EL (cell line): Measurements from ENCODE around the gene SMARCC2.

Experiments used
- DNase-seq: peaks from one replicate; pipeline ENCODE4 v3.0.0-alpha.2; 2016

Gene SMARCC2

DNA sequence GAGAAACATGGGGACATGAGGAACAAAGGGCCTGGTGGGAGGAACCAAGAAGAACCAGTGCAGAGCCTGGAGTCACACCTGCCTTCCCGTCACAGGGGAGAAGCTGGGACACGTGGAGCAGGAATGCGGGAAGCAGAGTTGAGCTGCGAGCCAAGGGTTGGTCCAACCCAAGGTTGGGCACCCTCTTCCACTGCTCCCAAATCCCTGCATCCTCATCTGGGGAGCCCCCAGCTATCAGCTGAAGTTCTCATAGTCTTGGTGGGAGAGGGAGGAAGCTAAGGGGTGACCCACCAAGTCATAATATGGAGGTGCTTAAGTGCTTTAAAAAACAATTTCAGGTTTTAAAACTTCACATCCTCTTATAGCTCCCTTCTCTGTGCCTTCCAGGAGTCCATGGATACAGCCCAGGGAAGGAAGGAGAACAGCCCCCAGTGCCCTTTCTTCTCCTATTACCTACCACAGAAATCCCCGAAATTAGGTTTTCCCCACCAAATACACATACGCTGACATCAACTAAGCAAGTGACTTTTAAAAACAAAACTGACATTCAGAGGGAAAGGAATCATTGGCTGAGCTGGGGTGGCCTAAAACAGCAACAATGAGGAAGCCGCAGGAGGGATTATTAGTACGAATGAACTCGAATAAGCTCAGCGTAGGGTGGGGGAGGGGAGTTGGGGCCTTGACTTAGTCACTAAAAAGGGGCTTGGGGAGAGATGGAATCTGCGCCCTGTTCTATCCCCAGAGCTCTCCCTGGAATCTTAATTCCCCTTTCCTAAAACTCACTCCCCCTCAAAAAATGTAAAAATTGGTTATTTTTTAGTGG, 26.6 kb downstream of the SMARCC2 start:
- DNase-seq: peak; percentile 33

DNA sequence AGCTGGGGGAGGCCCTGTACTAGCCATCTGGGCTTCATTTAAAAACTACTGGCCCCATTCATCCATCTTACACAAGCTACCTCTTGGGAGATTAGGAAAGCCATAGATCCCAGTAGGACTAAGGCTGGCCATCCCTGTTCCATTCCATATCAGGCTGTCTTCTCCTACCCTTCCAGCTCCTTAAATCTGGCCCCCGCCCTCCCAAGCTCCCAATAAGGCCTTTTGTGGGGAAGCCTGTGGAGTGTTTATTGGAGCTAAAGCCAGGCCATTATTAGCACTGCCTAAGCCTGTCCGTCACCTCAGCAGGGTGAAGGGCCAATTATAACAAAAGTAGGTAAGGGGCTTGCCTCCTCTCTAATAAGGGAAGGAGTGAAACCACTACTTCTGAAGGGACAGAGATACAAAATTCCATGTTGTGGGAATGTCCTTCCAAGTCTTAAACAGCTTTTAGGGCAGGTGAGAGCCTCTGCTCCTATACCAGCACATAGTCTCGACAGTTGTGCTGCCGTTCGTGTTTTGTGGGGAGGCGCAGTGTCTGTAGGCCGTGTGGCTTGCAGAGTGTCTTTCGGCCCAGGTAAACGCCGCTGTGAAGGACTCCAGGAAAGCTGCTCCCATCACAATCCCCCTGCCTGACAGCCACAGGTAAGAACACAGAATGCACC, 27.5 kb downstream of the SMARCC2 start:
- DNase-seq: peak; percentile 23

DNA sequence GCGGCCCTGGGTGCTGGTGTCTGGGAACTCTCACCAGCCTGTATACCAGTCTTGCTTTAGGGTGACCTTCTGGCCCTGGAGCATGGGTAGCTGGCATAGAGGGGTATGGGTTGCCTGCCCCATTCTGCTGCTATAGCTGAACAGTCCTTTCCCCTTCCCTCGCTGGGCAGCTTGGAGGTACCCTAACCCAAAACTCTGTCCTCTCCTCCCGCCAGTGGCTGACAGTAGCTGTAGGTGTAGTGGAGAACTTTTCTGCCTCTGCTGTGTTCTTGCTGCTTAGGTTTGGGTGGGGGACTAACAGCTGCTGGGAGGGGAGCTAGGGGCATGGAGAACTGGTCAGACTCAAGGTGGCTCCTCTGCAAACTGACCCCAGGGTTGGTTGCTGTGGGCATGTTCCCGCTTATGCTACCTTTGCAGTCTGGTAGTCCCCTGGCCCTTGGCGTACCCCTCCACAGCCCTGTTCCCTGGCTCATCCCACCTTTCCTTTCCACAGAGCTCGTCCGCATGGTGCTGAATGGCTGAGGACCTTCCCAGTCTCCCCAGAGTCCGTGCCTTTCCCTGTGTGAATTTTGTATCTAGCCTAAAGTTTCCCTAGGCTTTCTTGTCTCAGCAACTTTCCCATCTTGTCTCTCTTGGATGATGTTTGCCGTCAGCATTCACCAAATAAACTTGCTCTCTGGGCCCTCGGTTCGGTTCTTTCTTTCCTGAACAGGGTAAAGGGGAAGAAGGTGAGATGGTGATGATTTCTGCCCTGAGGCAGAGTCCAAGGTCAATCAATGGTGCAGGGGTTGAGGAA, 28.2 kb downstream of the SMARCC2 start:
- no peak for DNase-seq

DNA sequence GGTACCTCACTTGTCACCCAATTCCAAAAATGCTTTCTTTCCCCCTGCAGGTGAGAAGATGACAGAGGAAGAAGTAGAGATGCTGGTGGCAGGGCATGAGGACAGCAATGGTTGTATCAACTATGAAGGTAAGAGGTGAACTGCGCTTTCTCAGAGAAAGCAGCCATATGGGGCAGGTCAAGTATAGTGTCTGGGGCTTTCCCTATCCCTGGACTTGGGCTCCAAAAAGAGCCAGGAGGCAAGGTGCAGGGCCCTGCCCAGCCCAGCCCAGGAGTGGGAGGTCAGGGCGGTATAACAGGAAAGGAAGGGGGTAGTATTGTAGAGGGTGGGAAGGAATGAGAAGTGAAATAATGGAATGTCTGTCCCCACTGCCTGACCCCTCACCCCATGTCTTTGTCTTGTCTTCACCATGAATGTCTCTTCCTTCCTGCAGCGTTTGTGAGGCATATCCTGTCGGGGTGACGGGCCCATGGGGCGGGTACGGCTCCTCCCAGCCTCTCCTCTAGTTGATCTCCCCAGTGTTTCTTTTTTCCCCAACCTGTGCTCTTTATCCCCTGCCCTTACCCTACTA, 29.0 kb downstream of the SMARCC2 start:
- DNase-seq: peak; percentile 70

DNA sequence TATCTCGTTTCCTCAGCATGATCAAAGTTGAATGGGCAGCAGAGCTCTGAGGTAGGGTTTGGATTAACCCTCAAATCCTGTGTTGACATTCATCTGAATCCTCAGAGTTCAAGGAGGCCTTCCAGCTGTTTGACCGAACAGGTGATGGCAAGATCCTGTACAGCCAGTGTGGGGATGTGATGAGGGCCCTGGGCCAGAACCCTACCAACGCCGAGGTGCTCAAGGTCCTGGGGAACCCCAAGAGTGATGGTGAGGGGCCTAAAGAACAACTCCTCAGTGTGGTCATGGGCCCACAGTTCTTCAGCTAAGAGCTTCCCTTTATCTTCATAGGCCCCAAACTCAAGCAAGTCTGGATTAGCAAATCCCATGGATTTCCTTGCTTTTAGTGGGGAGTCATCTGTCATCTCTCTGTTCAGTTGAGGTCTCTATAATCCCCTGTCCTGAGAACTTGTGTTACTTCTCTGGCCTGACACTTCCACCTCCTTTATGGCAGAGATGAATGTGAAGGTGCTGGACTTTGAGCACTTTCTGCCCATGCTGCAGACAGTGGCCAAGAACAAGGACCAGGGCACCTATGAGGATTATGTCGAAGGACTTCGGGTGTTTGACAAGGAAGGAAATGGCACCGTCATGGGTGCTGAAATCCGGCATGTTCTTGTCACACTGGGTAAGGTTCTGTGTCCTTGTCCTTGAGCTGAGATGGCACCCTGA, 29.6 kb downstream of the SMARCC2 start:
- peak; percentile 9 for DNase-seq

DNA sequence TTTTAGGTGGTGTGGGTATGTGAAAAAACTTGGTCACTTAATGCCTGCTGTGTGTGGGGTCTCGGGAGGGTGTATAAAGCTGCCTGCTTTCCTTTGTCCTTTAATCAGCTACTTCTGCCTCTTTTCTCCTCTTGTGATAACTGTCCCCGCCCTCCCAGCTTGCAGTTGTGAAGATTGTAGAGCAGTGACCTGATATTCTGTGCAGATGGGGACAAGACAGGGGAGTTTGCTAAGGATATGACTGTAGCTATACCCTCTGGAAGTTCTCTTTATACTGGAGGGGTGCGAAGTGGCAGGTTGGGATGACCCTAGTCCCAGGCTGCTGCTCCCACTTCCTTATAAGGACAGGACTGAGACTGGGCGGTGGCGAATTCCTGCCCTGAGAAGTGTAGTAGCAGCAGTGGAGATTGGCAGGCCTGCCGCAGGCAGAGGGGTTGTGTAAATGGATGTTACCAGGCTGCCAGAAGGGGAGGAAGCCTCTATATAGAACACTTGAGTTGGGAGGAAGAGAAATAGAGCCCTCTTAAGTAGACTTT, 30.3 kb downstream of the SMARCC2 start:
- DNase-seq: peak; percentile 74

DNA sequence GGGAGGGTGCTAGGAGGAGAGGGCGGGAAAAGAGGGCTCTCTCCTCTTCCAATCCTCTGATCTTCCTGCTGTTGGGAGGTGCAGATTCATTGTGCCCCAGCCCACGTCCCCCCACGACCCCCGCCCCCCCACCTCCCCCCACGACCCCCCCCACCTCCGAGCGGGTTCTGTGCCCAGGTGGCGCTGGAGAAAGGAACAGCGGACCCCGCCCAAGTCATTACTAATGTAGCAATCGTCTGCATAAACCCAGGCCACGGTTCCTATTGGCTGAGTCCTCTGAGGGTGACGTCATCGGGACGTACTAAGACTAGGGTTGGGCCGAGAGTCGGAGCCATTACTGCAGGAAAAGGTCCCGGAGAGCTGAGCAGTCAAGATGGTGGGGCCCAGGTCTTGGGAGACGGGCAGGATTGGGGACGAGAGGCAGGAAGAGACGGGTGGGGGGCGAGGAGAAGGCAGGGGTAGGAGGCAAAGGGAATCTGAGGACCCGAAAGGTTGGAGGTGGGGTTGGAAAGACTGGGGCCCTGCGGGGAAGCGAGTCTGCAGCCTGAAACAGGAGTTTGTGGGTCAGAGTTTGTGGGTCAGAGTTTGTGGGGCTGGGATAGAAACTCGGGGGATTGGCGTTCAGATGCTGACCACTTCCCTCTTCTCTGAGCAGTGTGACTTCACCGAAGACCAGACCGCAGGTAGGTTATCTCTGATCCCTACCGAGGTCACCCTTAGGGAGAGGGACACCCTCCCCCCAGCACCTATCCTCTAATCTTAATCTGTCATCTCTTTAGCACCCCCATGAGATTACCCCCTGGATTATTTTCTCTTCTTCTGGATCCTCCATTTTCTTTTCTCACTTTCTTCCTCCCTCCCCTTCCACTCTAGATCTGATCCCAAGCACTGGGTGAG, 31.0 kb downstream of the SMARCC2 start, which contains the start of gene MYL6:
Gene MYL6, plus strand, starts transcription at position 331 of the 897 bp plus-strand sequence. Its CDS starts 43 bp downstream, at position 374.
- peak; percentile 98 for DNase-seq

DNA sequence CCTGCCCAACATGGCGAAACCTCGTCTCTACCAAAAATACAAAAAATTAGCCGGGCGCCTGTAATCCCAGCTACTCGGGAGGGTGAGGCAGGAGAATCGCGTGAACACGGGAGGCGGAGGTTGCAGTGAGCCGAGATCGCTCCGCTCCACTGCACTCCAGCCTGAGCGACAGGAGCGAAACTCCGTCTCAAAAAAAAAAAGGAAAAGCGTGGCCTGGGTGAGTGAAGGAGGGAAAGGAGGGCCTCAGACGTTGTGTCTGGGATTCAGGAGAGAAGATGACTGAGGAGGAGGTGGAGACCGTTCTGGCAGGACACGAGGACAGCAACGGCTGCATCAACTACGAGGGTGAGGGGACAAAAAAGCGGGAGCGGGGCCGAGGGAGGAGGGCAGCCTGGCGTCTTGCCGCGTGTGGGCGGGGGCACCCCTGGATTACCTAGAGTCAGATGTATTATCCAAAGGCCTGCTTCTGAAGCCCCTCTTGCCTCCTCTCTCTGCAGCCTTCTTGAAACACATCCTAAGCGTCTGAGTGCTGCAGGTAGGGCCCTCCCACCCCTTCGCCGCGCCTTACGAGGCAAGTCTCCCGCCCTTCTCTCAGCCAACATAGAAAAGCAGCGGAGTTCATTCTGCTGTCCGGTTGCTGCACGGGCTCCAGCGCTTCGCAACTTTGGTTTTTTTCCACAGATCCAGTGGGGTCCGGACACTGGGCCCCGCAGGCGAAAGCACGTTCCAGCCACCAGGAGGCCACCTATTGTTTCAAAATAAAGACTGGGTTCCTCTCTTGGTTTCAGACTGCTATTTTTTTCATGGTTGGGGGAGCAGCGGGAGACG, 31.9 kb downstream of the SMARCC2 start:
- DNase-seq: peak; percentile 92

DNA sequence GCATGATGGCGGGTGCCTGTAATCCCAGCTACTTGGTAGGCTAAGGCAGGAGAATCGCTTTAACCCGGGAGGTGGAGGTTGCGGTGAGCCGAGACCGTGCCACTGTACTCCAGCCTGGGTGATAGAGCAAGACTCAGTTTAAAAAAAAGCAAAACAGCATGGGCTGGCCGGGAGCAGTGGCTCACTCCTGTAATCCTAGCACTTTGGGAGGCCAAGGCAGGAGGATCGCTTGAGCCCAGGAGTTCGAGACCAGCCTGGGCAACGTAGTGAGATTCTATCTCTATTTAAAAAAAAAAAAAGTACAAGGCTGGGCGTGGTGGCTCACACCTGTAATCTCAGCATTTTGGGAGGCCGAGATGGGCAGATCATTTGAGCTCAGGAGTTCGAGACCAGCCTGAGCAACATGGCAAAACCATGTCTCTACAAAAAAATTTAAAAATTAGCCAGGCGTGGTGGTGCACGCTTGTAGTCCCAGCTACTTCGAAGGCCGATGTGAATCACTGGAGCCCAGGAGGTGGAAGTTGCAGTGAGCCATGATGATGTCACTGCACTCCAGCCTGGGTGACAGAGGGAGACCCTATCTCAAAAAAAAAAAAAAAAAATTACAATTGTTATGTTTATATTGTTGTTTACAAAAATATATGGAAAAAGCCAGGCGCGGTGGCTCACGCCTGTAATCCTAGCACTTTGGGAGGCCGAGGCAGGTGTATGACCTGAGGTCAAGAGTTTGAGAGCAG, 32.7 kb downstream of the SMARCC2 start:
- DNase-seq: peak; percentile 57

DNA sequence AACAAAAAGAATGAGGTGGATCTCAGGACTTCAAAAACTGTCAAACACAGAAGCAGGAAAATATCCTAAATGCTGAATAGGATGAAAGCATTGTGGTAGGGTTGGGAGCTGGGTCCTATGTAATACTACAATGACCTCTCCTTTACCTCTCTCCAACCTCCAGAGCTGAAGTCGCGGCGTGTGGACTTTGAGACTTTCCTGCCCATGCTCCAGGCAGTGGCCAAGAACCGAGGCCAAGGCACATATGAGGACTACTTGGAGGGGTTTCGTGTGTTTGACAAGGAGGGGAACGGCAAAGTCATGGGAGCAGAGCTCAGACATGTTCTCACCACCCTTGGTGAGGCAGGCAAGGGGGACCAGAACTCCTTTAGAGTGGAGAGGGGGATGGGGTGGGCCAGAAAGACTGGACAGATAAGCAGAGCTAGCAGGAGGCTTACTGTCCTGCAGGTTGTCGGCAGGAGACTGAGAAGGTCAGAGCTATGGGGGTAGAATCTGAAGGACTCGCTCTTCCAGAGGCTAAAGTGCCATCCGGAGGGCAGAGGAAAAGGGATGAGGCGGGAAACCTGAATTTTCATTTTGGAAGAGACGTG, 33.9 kb downstream of the SMARCC2 start:
- no peak for DNase-seq

DNA sequence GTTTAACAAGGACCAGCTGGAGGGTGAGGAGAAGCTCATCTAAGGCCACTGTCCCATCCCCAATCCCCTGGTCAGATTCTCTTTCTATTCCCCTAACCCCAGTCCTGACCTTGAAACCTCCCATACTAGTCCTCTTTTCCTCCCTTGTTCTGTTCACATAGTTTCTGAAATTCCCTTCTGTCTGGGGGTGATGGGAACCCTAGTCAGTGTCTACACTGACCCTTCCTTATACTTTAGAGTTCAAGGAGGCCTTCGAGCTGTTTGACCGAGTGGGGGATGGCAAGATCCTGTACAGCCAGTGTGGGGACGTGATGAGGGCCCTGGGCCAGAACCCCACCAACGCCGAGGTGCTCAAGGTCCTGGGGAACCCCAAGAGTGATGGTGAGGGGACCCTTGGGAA, 34.5 kb downstream of the SMARCC2 start:
- DNase-seq: no peak

DNA sequence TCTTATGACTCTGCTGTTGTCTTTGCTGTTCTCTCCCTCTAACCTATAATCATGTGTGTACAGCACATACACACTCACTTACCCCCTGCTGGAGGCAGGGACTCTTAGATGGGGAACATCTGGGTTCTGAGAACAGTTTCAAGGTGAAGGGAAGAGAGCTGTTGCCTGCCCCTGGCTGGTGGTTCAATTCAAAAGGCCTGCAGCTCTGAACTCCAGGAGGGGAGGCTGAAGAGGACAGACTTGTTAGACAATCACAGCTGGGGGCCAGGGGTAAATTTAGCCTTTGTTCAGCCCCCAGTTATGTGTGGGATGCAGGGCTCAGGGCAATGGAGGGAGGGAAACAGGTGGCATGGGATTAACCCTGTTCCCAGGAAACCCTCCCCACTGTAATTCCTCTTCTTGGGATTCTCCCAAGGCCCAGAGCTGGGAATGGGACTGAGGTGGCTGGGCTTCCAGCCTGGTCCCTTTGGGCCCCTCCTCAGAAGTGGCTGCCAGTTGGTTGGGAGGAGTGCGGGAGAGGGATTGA, 35.0 kb downstream of the SMARCC2 start:
- DNase-seq: no peak

DNA sequence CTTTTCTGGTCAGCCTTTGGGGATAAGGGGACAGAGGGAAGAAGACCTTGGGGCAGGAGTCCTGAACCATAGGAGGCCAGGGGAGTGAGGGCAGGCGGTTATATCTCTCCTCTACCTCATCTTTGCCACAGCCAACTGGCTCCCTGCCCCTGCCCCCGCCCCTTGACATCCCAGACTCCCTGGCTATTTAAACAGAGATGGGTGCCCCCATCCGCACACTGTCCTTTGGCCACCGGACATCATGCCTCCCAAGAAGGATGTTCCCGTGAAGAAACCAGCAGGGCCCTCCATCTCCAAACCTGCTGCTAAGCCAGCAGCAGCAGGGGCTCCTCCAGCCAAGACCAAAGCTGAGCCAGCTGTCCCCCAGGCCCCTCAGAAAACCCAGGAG, 35.6 kb downstream of the SMARCC2 start:
- DNase-seq: no peak

DNA sequence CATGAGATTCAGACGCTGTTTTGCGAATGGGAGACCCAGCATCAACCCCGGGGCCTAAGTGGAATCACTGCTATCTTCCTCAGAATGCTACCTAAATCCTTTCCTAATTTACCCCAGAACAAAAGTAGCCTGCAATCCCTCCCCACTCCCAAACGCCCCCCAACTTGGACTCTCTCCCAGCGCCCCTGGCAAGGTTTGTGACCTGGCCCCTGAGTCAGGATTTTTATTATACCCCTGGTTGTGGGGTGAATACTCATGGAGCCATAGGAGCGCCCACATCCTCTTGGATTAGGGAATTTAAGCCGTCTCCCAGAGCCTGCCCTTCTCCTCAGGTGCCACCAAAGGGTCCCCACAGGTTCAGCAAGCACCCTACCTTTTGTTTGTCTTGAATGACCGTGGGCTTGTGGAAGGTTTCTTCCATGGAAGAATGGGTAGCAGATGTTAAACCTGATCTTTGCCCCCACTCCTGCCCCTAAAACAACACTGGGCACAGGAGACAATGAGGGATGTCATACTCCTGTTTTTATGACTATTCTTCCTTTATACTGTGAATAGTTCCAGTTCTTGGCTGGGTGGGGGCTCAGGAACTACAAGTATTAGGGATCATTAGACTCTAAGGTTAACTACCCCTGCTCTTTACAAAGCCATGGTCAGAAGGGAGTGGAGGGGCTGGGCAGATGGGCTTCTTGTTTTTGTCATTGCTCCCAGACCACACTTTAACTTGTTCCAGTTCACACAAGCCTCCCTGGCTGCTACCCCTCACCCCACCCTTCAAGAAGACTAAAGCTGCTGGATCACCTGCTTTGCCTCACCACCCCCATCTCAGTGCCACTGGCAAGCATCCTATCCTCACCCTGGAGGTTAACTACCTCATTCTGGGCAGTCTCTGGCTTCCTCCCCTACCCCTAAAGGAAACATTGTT, 36.3 kb downstream of the SMARCC2 start:
- DNase-seq: no peak

DNA sequence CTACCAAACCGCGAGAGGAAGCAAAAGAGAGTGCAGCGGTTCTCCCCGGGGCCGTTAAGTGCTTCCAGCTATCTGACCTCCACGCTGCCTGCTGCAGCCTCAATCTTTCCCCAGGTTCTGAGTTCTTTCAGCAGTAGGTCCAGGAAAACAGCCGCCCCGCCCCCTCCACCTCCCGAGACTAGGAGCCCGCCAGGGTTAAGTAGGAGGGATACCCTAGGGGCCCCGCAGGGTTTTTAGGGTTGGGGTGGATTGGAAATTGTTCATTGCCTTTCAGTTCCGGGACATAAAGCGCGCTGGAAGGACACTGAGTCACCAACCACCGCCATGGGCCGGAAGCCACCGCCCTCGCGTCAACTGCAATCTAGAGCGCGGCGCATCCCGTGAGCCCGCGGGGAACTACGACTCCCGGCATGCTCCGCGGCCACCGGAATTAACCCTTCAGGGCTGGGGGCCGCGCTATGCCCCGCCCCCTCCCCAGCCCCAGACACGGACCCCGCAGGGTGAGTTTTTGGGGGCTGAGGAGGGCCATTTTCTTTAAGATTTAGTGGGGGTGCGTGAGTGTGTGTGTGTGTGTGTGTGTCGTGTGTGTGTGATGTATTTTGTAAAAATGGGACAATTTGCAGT, 37.0 kb downstream of the SMARCC2 start, which contains the start of gene MYL6B:
Gene MYL6B, plus strand, starts transcription at position 456 of the 624 bp plus-strand sequence. CDS start 1,332 bp downstream, outside the sequence.
- peak; percentile 93 for DNase-seq

DNA sequence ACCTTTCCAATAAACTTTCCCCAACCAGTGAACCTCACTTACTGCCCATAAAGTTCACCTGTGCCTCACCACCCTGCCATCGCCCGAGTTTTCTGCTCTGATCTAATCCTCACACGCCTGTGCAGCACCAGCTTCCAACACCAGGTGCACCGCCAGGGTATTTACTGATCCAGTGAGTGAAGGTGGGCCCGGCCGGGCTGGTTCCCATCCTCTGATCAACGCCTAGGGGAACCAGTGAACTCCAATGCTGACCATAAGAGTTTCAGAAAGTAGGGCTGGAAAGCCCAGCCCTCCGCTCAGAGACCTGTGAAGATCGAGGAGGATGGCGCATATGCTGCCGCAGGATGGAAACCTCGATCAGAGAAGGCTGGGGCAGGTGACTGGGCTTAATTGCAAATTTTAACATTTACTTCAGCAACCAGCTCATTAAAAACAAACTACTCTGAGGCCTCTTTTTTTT, 37.6 kb downstream of the SMARCC2 start:
- DNase-seq: peak; percentile 27

DNA sequence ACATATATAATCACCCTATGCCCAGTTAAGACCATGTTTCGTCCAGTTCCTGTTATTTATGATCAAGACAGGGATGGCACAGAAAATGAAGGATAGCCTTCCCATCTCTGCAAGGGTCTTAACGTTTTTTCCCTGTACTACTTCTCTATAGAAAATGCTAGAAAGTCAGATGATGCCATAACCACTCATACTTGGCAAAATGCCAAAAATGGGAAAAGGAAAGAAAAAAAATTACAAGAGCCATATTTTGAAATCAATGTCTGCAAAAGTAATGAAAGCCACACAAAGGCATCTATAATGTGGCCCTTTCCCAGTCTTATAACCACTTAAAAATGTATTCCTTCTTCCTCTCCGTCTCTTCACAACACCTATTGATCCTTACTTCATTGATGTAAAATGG, 38.7 kb downstream of the SMARCC2 start:
- peak; percentile 24 for DNase-seq
